Osteoblast (primary cell): Measurements from ENCODE around the gene ENOX2. TPM values are rescaled to one million over a fixed set of nuclear protein-coding genes. Genes with fewer than 3 reads are reported as not detected.

Experiments used
- DNase-seq: peaks from one replicate; pipeline ENCODE4 v3.0.0; 2011; ENCODE audit warnings: low spot score, mixed read lengths; ENCODE audit not compliant: insufficient read length; ENCODE audit errors: missing footprints
- H2AFZ ChIP-seq: 2 replicates; pipeline ENCODE4 v1.6.0; 2011; ENCODE audit warnings: mild to moderate bottlenecking, low read length
- H3K27ac ChIP-seq: 2 replicates; pipeline ENCODE4 v1.5.1; 2011; ENCODE audit warnings: mild to moderate bottlenecking, low read depth, low read length, moderate library complexity
- H3K27me3 ChIP-seq: 2 replicates; pipeline ENCODE4 v1.6.0; 2012; ENCODE audit warnings: mild to moderate bottlenecking, control low read depth, inconsistent platforms, low read length, moderate library complexity; ENCODE audit not compliant: insufficient read depth
- H3K36me3 ChIP-seq: 2 replicates; pipeline ENCODE4 v1.5.1; 2011; ENCODE audit warnings: mild to moderate bottlenecking, low read length, control low read depth, moderate library complexity; ENCODE audit not compliant: insufficient read depth
- H3K4me1 ChIP-seq: 2 replicates; pipeline ENCODE4 v1.5.1; 2011; ENCODE audit warnings: mild to moderate bottlenecking, low read length, control low read depth, moderate library complexity; ENCODE audit not compliant: insufficient read depth
- H3K4me2 ChIP-seq: 2 replicates; pipeline ENCODE4 v1.6.0; 2011; ENCODE audit warnings: mild to moderate bottlenecking, low read length; ENCODE audit not compliant: insufficient read depth
- H3K4me3 ChIP-seq: fragments of 200-600 bp; sonication (generic); 3 replicates; pipeline ENCODE4 v1.5.1; 2012; ENCODE audit warnings: mild to moderate bottlenecking, low read length, inconsistent platforms; ENCODE audit not compliant: insufficient read depth
- H3K79me2 ChIP-seq: 2 replicates; pipeline ENCODE4 v1.6.0; 2012; ENCODE audit warnings: mild to moderate bottlenecking, low read length, control low read depth, inconsistent platforms; ENCODE audit not compliant: insufficient read depth
- H3K9me3 ChIP-seq: 2 replicates; pipeline ENCODE4 v1.5.1; 2011; ENCODE audit warnings: low read depth, low read length, control low read depth
- H4K20me1 ChIP-seq: 2 replicates; pipeline ENCODE4 v1.6.0; 2012; ENCODE audit warnings: mild to moderate bottlenecking, low read length, control low read depth; ENCODE audit not compliant: insufficient read depth
- total RNA-seq: library from RNA; depleted of rRNA; stranded (reverse); fragments of >200 nt; gene quantifications from 2 replicates; pipeline ENCODE4 v1.2.3, GENCODE V29; 2012
- TF ChIP-seq, protein P1 (sequence below): IDR thresholded peaks from 2 replicates; pipeline ENCODE4 v1.5.1; 2011; ENCODE audit warnings: mild to moderate bottlenecking, low read depth, low read length, moderate library complexity; ENCODE audit errors: extremely low read depth

ENOX2 gene
- total RNA-seq, 1 donor = 8.0 TPM

- Histone ChIP-seq H2AFZ (no peak overlapping the region), H3K79me2 (no peaks in the 10 kb centered on the region), H3K36me3 (no peaks in the 10 kb centered on the region), H3K27ac (no peak overlapping the region), H3K9me3 (no peaks in the 10 kb centered on the region), H4K20me1 (no peaks in the 10 kb centered on the region), H3K4me3 (no peak overlapping the region), H3K4me2 (no peak overlapping the region), H3K27me3 (no peaks in the 10 kb centered on the region), H3K4me1 (no peaks in the 10 kb centered on the region)
- TF ChIP-seq, protein P1, sequence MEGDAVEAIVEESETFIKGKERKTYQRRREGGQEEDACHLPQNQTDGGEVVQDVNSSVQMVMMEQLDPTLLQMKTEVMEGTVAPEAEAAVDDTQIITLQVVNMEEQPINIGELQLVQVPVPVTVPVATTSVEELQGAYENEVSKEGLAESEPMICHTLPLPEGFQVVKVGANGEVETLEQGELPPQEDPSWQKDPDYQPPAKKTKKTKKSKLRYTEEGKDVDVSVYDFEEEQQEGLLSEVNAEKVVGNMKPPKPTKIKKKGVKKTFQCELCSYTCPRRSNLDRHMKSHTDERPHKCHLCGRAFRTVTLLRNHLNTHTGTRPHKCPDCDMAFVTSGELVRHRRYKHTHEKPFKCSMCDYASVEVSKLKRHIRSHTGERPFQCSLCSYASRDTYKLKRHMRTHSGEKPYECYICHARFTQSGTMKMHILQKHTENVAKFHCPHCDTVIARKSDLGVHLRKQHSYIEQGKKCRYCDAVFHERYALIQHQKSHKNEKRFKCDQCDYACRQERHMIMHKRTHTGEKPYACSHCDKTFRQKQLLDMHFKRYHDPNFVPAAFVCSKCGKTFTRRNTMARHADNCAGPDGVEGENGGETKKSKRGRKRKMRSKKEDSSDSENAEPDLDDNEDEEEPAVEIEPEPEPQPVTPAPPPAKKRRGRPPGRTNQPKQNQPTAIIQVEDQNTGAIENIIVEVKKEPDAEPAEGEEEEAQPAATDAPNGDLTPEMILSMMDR = no peak
- DNase-seq = no peak
Measured at GRCh38 chrX:130829526-130830515, 73.2 kb downstream of the ENOX2 start.

DNA sequence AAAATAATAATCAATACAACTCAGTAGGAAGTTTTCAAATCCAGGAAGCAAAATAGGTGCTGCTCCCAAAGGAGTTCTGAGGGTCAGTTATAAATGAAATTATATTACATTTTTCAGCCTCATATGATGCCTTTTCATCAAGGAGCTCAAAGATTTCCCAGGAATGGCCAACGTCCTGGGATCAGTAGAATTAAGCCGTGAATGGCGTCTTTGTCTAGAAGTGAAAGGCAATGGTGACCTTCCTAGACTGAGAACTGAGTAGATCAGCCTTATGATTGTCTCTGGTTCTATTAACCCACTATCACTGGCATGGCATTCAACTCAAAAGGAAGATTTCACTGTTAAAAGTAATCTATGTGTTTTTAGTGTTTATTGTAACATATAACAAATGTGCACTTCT lies 74.4 kb downstream of the ENOX2 start:
- Histone ChIP-seq H3K4me3 (no peak overlapping the region), H3K9me3 (no peaks in the 10 kb centered on the region), H3K4me2 (no peak overlapping the region), H3K27ac (no peak overlapping the region), H4K20me1 (no peaks in the 10 kb centered on the region), H3K27me3 (no peaks in the 10 kb centered on the region), H3K4me1 (no peaks in the 10 kb centered on the region), H2AFZ (no peak overlapping the region), H3K36me3 (no peaks in the 10 kb centered on the region), H3K79me2 (no peaks in the 10 kb centered on the region)
- TF ChIP-seq, protein P1 = no peak
- DNase-seq = no peak

DNA sequence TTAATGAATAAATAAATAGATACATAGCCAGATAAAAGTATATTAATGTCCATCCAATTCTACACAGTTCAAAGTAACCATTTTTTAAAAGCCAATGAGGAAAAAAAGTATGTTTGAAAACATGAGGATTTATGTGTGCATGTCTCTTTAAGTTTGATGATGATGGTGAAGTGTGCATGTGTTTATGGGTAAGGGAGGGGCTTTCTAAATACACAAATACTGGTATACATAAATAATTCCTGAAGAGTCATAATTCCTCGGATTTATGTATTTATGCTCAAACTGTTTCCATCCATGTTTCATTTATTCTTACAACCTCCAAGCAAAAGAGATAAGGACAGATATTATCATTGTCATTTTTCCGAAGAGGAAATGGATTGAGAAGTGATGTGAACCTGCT lies 75.4 kb downstream of the ENOX2 start:
- no peak overlapping the region for H3K4me2 ChIP-seq
- no peaks in the 10 kb centered on the region for H3K4me1 ChIP-seq
- H3K79me2 ChIP-seq = no peaks in the 10 kb centered on the region
- no peak overlapping the region for H3K27ac ChIP-seq
- TF ChIP-seq, protein P1 = no peak
- no peaks in the 10 kb centered on the region for H4K20me1 ChIP-seq
- DNase-seq = no peak
- H3K9me3 ChIP-seq = no peaks in the 10 kb centered on the region
- H3K36me3 ChIP-seq = no peaks in the 10 kb centered on the region
- no peaks in the 10 kb centered on the region for H3K27me3 ChIP-seq
- H3K4me3 ChIP-seq = no peak overlapping the region
- H2AFZ ChIP-seq = no peak overlapping the region

- no peak overlapping the region for H3K27ac ChIP-seq
- H3K27me3 ChIP-seq = no peaks in the 10 kb centered on the region
- no peaks in the 10 kb centered on the region for H3K36me3 ChIP-seq
- H3K4me3 ChIP-seq = no peak overlapping the region
- no peaks in the 10 kb centered on the region for H3K4me1 ChIP-seq
- TF ChIP-seq, protein P1 = no peak
- H2AFZ ChIP-seq = no peak overlapping the region
- DNase-seq = no peak
- no peaks in the 10 kb centered on the region for H3K9me3 ChIP-seq
- no peaks in the 10 kb centered on the region for H3K79me2 ChIP-seq
- no peak overlapping the region for H3K4me2 ChIP-seq
- no peaks in the 10 kb centered on the region for H4K20me1 ChIP-seq
Measured at GRCh38 chrX:130826249-130826648, 76.8 kb downstream of the ENOX2 start.
